Esophagus muscularis mucosa (tissue), 4 donors: ENCODE data around the gene NRROS.

ENCODE experiments used
- CTCF ChIP-seq, 3 experiments: fragments of 200-600 bp in 2 of 3; fragments of 450-650 bp in 1 of 3; sonication (generic) in 2 of 3; IDR thresholded peaks; one replicate each; pipeline ENCODE4 v1.5.1; 2017 to 2019; ENCODE audit warnings: antibody characterized with exemption in 3 of 3, mild to moderate bottlenecking in 2 of 3, moderate library complexity in 1 of 3
- EP300 ChIP-seq: sonication (generic); formaldehyde crosslinking; IDR thresholded peaks from one replicate; pipeline ENCODE4 v1.6.1; 2017; ENCODE audit warnings: antibody characterized with exemption
- POLR2A ChIP-seq: fragments of 450-650 bp; IDR thresholded peaks from one replicate; pipeline ENCODE4 v1.6.1; 2017; ENCODE audit warnings: antibody characterized with exemption, moderate library complexity, mild to moderate bottlenecking, low read depth

DNA sequence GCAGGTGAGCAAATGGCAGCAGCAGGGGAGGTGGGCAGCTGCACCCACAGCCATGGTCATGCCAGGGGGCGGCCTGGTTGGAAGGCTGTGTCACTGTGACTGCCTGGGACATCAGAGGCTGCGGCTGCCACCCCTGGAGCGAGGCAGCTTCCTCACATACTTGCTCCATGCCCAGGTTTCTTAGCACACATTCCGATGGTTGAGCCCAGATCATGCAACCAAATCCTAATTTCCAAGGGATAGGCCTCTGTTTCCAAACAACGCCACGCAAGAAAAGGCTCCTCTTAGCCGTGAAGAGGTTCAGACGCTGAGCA is 11.6 kb upstream of the NRROS start:
- TF ChIP-seq CTCF (IDR thresholded peaks at IDR 0.05) (no peak), POLR2A (no peak), EP300 (no peak)
